NCI-H1048 (cell line): ENCODE data around the gene FAM120A.

Experiments used
- DNase-seq: peaks from one replicate; lab custom pipeline; 2025; lab: John Stamatoyannopoulos, UW

FAM120A gene

GRCh38 chr9:93558503-93558902 lies 107.0 kb downstream of the FAM120A start:
- DNase-seq = no peak

DNA sequence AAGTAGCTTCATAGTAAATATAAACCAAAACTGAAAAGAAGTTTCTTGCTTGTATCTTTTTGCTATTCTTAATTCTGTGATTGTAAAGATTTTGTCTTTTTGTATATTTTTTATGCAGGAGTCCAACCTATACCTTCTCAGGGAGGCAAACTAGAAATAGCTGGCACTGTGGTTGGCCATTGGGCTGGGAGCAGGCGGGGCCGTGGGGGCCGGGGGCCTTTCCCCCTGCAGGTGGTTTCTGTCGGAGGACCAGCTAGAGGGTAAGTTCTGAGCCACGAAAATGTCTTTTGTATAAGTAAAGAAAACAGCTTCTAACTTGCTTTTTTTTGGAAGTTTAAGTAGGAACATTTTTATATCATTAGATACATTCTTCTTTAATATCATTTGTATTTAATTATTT lies 109.5 kb downstream of the FAM120A start:
- no peak for DNase-seq

- no peak for DNase-seq
Measured at GRCh38 chr9:93562157-93562556, 110.7 kb downstream of the FAM120A start.

- DNase-seq = no peak
Measured at GRCh38 chr9:93565089-93565488, 113.6 kb downstream of the FAM120A start.

- DNase-seq = peak; percentile 37
Measured at GRCh38 chr9:93566408-93567270, 115.2 kb downstream of the FAM120A start.

GRCh38 chr9:93567271-93567959 lies 115.9 kb downstream of the FAM120A start:
- DNase-seq = no peak

- no peak for DNase-seq
Measured at GRCh38 chr9:93568169-93568568, 116.7 kb downstream of the FAM120A start.

- DNase-seq = no peak
Measured at GRCh38 chr9:93569621-93570174, 118.2 kb downstream of the FAM120A start.

GRCh38 chr9:93572221-93572620 lies 120.7 kb downstream of the FAM120A start:
- DNase-seq = no peak

DNA sequence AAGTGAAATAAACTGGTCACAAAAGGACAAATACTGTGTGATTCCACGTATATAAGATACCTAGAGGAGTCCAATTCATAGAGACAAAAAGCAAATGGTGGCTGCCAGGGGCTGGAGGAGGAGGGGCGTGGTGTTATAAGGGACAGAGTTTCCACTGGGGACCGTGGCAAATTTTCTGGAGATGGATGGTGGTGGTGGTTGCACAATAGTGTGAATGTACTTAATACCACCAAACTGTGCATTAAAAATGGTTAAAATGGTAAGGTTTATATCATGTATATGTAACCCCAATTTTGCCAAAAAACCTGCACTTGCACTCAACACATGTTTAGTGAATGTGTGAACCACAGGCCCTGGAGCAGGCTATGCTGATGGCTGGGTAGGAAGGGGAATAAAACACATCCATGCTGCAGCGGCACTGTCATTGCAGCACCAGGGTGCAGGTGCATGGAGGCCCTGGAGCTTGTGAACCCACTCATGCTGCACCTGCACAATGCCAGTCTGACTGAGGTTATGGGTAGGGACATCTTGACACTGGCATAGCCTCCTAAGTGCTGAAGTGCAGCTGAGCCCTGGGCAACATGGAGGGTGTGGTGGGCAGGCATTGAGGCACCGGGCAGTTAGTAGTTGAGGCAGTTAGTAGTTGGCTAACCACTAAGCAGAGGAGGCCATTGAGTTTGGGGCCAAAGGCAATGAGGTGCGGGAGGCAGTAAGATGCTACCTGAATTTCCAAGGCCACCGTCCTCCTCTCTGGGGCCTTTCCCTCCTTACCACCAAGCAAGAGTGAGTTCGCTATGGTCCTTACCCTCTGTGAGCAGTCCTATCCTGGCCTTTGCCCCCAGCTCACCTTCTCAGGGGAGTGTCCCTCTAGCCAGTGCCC lies 121.4 kb downstream of the FAM120A start:
- no peak for DNase-seq

- no peak for DNase-seq
Measured at GRCh38 chr9:93573516-93573828, 122.0 kb downstream of the FAM120A start.

- DNase-seq = no peak
Measured at GRCh38 chr9:93574091-93574899, 122.8 kb downstream of the FAM120A start.

DNA sequence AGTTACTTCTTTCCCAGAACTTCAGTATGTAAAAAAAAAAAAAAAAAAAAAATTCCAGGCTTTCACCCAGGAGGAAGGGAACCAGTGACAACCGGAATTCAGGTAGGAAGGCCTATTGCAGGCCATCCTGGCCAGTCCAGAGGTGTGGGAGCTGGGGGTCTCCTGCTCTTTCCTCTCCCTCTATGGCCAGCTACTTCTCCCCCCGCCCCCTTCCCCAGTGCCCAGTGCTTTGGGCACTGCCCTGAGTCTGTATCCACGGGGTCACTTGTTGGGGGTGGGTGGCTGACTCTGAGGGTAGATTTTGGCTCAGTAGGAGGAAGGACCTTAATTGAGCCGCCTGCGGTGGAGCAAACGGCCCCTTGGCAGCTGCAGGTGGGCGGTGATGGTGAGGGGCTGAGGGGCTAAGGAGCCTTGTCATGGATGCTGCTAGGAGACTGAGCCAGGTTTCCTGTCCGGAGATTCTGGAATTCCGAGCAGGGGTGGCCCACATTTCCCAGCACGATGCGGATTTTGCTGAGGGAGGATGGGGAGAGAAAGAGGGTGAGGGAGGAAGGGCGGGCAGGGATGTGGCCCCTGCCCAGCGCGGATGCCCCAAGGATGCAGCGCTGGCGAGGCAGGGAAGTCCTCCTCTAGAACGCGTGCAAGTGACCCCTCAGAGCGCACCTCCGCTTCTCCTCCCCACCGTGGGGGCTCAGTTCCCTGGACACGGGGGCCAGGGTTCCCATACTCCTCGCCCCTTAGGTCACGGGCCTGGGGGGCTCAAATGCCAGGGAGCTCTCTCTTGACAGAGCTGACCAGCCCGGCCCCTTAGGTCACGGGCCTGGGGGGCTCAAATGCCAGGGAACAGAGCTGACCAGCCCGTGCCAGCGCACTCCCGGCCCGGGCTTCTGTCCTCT lies 123.7 kb downstream of the FAM120A start:
- DNase-seq = no peak

DNA sequence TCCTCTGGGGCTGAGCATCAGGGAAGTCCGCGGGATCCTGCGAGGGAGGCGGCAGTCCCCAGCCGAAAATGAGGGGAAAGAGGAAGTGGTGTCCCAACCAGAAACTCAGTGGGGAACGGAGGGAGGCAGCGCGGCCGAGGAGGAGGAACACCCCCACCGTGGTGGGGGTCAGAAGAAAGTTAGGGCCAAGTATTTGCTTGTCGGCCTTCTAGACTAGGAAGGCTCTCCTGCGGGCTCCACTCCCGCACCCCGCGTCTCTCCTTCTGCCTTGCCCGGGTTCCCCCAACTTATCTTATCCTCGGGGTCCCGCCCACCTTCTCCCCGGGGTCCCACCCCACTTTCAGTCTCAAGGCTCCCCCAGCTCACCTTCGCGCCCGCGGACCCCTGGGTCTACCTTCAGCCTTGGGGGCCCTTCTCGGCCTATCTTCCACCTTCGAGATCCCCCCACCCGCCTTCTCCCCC lies 124.3 kb downstream of the FAM120A start:
- no peak for DNase-seq

DNA sequence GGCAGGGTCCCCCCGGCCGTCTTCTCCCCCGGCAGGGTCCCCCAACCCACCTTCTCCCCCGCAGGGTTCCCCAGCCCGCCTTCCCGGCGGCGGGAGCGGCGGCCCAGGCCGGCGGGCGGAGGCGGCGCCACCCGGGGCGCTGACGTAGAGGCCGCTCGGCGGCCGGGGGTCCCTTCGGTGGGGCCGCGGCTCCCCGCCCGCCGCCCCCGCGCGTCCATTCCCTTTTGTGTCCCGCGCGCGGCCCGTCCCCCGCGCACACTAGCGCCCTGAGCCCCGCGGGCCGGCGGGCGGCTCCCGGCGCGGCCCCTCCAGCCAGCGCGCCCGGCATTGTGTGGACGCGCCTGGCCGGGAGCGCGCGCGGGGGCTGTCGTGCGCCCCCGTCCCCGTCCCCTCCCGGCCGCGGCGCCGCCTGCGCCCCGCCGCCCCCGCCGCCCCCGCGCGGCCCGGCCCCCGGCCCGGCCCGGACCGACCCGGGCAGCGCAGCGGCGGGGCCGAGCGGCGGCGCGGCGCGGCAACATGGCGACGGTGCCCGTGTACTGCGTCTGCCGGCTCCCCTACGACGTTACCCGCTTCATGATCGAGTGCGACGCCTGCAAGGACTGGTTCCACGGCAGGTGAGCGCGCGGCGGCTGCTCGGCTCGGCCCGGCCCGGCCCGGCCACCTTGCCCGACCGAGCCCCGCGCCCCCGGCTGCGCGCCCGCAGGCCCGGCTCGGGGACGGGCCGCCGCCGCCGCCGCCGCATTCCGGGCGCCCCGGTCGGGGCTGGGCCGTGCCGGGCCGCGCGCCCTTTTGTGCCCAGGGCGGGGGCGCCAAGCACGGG lies 125.0 kb downstream of the FAM120A start, which contains the start of gene PHF2:
Gene PHF2, plus strand, starts transcription at position 327 of the 820 bp plus-strand sequence. Its CDS starts 190 bp downstream, at position 517.
- DNase-seq = no peak

DNA sequence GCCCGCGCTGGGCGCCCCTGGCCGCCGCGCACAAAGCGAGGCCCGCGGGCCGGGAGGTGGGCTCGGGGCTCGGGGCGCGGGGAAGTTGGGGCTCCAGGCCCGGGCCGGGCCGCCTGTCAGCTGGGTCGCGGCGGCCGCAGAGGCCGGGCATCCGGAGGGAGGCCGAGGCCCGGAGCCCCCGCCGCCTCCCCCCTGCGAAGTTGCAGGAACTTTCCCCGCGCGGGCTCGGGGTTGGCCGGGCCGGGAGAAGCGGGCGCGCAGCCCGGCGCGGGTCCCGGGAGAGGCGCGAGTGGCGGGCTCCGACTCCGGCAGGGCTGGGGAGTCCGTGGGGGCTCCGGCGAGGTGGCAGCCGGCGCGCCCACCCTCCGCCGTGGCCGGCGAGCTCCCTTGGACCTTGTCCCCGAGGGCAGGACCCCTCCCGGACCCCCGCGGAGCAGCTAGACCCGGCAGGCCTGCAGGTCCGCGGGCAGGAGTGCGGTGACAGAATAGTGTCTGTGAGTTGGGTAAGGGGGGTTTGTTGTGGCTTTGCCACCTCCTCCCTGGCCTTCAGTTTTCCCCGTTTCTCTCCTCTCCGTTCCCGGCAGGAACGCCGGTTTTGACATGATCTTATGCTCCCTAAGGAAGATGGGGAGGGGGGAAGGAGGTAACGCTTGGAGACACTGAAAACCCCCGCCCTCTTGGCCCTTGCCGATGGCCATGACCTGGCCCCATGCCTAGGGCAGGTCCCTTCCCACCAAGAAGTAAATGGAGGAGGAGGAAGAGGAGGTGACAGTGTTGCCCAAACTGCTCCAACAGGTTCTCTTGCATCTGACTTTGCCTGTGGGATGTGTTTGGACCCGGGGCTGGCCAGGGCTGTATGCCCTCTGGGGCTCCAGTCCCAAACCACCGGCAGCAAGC lies 125.8 kb downstream of the FAM120A start:
- no peak for DNase-seq

DNA sequence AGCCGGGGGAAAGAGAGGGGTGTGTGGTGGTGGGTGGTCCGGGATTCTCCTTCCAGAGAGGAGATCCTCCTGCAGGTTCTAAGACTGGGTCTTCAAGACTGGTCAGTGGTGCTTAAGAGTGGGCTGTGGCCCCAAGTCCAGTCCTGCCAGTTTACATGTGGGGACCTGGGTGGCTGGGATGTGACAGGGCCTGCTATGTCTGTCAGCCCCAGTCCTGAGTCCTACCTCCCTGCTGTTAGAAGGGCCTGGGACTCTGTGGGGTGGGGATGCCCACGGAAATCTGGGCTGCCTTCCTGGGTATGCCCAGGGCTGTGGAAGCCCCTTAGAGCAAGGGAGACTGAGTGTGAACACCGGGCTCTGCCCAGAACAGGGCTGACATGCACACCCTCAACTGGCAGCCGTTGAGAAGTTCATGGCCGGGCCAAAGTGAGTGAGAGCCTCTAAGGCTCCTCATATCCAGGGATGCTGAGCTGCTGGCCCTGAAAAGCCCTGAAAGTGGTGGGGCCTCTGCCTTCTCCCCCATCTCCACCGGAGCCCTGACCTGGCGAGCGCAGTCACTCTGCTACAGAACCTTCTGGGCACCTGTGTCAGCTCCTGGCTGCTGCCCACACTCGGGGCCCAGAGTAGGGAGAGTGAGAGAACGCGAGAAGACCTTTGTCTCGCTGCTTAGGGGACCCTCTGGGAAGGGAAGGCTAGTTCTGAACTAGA lies 126.6 kb downstream of the FAM120A start:
- DNase-seq = no peak

DNA sequence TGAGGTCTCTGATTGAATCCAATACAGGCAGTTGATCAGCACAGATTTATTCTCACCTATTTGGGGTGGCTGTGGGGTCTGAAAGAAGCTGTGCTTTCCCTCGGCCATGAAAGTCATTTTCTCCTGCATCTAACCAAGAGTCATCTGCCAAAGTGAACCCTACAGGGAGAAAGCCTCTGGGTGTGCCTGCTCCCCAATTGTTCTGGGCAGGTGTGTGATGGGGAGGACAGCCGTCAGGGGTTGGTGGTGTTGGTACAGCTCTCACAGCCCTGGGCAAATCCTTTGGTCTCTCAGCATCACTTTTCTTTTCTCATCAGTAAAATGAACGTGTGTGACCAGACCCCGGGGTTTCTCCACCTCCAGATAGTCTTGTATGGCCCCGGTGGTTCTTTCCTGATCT lies 127.4 kb downstream of the FAM120A start:
- DNase-seq = no peak
